ENCODE results near the gene MALSU1. TPM values are rescaled to one million over a fixed set of nuclear protein-coding genes. Genes with fewer than 3 reads are reported as not detected.

MALSU1 gene
- total and polyA plus RNA-seq, 2 of the 13 experiments (the other 11 are each of a cell fraction or from before 2014, with no cell fraction given), result 72.0 to 141 TPM

GRCh38 chr7:23273141-23273599, 26.0 kb upstream of the MALSU1 start (continued):
- peak; percentile 25; the same call in 1 of the 2 replicates for TF ChIP-seq ZNF609 (CRISPR knock-in tag; IDR thresholded peaks at IDR 0.05; ENCODE audit: borderline replicate concordance)
- 0 out of 2 replicates have a peak, but pooled peaks have one; percentile 38 for TF ChIP-seq ATF2 (CRISPR knock-in tag; IDR thresholded peaks at IDR 0.05)
- TF ChIP-seq HNRNPL (IDR thresholded peaks at IDR 0.05; ENCODE audit: low read depth, low read length), result 0 out of 2 replicates have a peak, but pooled peaks have one; percentile 4
- no peak for TF ChIP-seq U2AF1 (optimal IDR thresholded peaks at IDR 0.05; ENCODE audit: low read depth, low read length)
- TF ChIP-seq, protein P1, sequence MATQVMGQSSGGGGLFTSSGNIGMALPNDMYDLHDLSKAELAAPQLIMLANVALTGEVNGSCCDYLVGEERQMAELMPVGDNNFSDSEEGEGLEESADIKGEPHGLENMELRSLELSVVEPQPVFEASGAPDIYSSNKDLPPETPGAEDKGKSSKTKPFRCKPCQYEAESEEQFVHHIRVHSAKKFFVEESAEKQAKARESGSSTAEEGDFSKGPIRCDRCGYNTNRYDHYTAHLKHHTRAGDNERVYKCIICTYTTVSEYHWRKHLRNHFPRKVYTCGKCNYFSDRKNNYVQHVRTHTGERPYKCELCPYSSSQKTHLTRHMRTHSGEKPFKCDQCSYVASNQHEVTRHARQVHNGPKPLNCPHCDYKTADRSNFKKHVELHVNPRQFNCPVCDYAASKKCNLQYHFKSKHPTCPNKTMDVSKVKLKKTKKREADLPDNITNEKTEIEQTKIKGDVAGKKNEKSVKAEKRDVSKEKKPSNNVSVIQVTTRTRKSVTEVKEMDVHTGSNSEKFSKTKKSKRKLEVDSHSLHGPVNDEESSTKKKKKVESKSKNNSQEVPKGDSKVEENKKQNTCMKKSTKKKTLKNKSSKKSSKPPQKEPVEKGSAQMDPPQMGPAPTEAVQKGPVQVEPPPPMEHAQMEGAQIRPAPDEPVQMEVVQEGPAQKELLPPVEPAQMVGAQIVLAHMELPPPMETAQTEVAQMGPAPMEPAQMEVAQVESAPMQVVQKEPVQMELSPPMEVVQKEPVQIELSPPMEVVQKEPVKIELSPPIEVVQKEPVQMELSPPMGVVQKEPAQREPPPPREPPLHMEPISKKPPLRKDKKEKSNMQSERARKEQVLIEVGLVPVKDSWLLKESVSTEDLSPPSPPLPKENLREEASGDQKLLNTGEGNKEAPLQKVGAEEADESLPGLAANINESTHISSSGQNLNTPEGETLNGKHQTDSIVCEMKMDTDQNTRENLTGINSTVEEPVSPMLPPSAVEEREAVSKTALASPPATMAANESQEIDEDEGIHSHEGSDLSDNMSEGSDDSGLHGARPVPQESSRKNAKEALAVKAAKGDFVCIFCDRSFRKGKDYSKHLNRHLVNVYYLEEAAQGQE (IDR thresholded peaks at IDR 0.05; ENCODE audit: borderline replicate concordance in 1 of 2, low read depth in 1 of 2, low read length in 2 of 2), result no peak
- no peak for TF ChIP-seq SIN3B (IDR thresholded peaks at IDR 0.05; ENCODE audit: low read length)
- no peak for TF ChIP-seq SIX4 (CRISPR knock-in tag; IDR thresholded peaks at IDR 0.05)
- TF ChIP-seq, protein P2, sequence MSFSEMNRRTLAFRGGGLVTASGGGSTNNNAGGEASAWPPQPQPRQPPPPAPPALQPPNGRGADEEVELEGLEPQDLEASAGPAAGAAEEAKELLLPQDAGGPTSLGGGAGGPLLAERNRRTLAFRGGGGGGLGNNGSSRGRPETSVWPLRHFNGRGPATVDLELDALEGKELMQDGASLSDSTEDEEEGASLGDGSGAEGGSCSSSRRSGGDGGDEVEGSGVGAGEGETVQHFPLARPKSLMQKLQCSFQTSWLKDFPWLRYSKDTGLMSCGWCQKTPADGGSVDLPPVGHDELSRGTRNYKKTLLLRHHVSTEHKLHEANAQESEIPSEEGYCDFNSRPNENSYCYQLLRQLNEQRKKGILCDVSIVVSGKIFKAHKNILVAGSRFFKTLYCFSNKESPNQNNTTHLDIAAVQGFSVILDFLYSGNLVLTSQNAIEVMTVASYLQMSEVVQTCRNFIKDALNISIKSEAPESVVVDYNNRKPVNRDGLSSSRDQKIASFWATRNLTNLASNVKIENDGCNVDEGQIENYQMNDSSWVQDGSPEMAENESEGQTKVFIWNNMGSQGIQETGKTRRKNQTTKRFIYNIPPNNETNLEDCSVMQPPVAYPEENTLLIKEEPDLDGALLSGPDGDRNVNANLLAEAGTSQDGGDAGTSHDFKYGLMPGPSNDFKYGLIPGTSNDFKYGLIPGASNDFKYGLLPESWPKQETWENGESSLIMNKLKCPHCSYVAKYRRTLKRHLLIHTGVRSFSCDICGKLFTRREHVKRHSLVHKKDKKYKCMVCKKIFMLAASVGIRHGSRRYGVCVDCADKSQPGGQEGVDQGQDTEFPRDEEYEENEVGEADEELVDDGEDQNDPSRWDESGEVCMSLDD (CRISPR knock-in tag; IDR thresholded peaks at IDR 0.05; ENCODE audit: borderline replicate concordance), result no peak
- no peak for TF ChIP-seq ZNF816 (CRISPR knock-in tag; IDR thresholded peaks at IDR 0.05; ENCODE audit: borderline replicate concordance)
- peak; percentile 59; the same call in 1 of the 2 replicates for TF ChIP-seq ZNF256 (CRISPR knock-in tag; conservative IDR thresholded peaks at IDR 0.05)
- TF ChIP-seq FOXO1 (CRISPR knock-in tag; IDR thresholded peaks at IDR 0.05), result peak; percentile 12; the same call in 1 of the 2 replicates
- no peak for TF ChIP-seq NCOA5 (CRISPR knock-in tag; IDR thresholded peaks at IDR 0.05)
- TF ChIP-seq TFE3 (CRISPR knock-in tag; IDR thresholded peaks at IDR 0.05), result no peak
